IPS-18a (cell line): ENCODE results near the gene TSHZ2.

Source experiments
- H3K27ac ChIP-seq: one replicate; pipeline ENCODE4 v1.5.1; 2013; ENCODE audit warnings: low read length
- H3K27me3 ChIP-seq: one replicate; pipeline ENCODE4 v1.6.1; 2013; ENCODE audit warnings: mild to moderate bottlenecking, low read length; ENCODE audit not compliant: control insufficient read depth, insufficient read depth
- H3K36me3 ChIP-seq: one replicate; pipeline ENCODE4 v1.6.1; 2013; ENCODE audit warnings: low read depth, low read length; ENCODE audit not compliant: control insufficient read depth
- H3K4me1 ChIP-seq: one replicate; pipeline ENCODE4 v1.6.1; 2013; ENCODE audit warnings: low read depth, low read length; ENCODE audit not compliant: control insufficient read depth
- H3K4me3 ChIP-seq: one replicate; pipeline ENCODE4 v1.5.1; 2013; ENCODE audit warnings: low read length
- H3K9ac ChIP-seq: one replicate; pipeline ENCODE4 v1.6.1; 2013; ENCODE audit warnings: mild to moderate bottlenecking, low read length, moderate library complexity
- H3K9me3 ChIP-seq: one replicate; pipeline ENCODE4 v1.6.1; 2013; ENCODE audit warnings: low read depth, low read length; ENCODE audit not compliant: control insufficient read depth

TSHZ2 gene

DNA sequence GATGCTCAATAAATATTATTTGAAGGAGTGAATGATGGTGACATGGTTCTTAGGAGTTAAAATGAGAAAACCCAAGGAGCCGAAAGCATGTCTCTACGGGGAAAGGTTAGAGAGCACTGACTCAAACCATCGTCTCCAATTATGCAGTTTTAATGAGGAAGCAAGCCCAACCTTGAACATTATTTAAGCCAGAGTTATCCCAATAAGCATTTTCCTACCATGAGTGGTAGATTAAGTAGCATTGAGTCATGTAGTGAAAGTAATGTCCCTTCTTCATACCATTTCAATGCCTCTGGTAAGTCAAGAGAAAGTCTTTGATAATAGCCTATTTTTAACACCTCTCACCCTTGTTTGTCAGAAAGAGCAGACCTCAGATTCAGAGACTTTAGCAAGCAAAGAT is 13.5 kb downstream of the TSHZ2 start:
- no peaks in the 10 kb centered on the region for H3K36me3 ChIP-seq
- H3K9me3 ChIP-seq = no peaks in the 10 kb centered on the region
- H3K4me3 ChIP-seq = no peak overlapping the region
- H3K9ac ChIP-seq = no peak overlapping the region
- no peaks in the 10 kb centered on the region for H3K27me3 ChIP-seq
- H3K27ac ChIP-seq = no peak overlapping the region
- peaks cover 6% of the 10 kb centered on the region for H3K4me1 ChIP-seq

DNA sequence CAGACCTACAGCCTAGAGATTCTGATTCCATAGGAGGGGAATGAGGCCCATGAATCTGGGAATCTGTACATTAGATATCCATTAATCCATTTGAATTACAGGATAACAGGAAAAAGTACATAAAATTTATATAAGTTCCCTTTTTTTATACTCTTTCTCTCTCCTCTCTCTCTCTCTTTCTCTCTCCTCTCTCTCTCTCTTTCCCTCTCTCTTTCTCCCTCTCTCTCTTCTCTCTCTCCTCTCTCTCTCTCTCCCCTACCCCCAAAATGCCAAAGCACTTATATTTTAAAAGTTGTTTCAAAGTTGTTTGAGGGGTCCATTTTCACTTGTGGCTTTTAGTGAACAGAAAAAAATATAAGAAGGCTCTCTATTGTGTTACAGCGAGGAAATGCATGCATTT is 15.1 kb downstream of the TSHZ2 start:
- Histone ChIP-seq H3K27ac (no peak overlapping the region), H3K4me1 (peaks cover 6% of the 10 kb centered on the region), H3K9me3 (no peaks in the 10 kb centered on the region), H3K4me3 (no peak overlapping the region), H3K27me3 (no peaks in the 10 kb centered on the region), H3K36me3 (no peaks in the 10 kb centered on the region), H3K9ac (no peak overlapping the region)

DNA sequence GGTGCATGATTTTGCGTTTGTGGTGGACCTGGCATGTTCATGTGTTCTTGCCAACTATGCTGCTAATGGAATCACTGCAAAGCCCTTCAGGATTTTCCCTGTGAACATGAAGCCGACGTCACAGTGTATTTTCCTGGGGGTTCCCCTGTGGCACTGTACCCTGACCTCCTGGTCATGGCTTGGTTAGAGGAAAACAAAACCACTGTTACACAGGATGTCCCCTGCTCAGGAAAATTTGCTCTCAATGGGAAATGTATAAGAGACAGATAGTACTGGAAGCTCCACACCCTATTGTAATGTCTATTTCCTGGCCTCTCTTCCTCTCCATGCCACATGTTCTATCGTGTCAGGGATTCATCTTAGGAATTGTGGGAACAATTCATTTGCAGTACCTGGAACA is 19.7 kb downstream of the TSHZ2 start:
- no peaks in the 10 kb centered on the region for H3K36me3 ChIP-seq
- no peak overlapping the region for H3K27ac ChIP-seq
- no peak overlapping the region for H3K9ac ChIP-seq
- H3K4me1 ChIP-seq = no peaks in the 10 kb centered on the region
- H3K4me3 ChIP-seq = no peak overlapping the region
- no peaks in the 10 kb centered on the region for H3K27me3 ChIP-seq
- H3K9me3 ChIP-seq = no peaks in the 10 kb centered on the region

DNA sequence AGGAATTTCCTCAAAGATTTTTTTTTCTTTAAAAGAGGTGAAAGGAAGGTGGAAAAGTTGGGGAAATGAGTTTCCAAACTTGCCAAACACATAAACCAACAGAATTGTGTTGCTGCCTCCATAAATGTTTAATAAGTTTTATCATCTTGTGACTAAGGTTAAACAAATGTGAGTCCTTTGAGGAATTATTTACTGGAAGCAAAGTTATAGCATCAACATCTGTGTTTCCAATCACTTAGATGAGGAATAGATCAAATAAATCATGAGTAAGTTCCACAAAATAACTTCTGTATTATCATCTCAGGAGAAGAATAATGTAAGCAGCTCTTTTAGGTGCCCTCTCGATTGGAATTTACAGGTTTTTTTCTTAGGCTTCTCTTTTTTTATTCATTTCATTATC is 20.5 kb downstream of the TSHZ2 start:
- Histone ChIP-seq H3K4me3 (no peak overlapping the region), H3K36me3 (no peaks in the 10 kb centered on the region), H3K9ac (no peak overlapping the region), H3K9me3 (no peaks in the 10 kb centered on the region), H3K27ac (no peak overlapping the region), H3K27me3 (no peaks in the 10 kb centered on the region), H3K4me1 (no peaks in the 10 kb centered on the region)

DNA sequence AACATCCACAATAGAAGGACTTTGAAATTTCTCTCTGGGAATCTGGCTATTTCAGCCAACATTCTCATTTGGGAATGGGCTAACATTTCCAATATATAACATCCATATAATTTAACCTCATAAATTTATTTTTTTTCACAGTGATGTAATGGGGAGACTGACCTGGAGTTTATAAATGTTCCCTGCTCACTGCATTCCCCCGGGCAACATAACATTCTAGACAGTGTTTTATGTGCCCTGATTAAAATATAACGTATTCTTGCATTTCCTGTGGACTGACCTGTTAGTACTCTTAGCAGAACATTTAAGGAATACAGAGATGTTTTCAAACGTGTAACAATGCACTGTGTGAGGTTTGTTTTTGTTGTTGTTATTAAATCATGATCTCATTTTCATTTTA is 20.9 kb downstream of the TSHZ2 start:
- Histone ChIP-seq H3K9ac (no peak overlapping the region), H3K9me3 (no peaks in the 10 kb centered on the region), H3K4me1 (no peaks in the 10 kb centered on the region), H3K27me3 (no peaks in the 10 kb centered on the region), H3K27ac (no peak overlapping the region), H3K36me3 (no peaks in the 10 kb centered on the region), H3K4me3 (no peak overlapping the region)

DNA sequence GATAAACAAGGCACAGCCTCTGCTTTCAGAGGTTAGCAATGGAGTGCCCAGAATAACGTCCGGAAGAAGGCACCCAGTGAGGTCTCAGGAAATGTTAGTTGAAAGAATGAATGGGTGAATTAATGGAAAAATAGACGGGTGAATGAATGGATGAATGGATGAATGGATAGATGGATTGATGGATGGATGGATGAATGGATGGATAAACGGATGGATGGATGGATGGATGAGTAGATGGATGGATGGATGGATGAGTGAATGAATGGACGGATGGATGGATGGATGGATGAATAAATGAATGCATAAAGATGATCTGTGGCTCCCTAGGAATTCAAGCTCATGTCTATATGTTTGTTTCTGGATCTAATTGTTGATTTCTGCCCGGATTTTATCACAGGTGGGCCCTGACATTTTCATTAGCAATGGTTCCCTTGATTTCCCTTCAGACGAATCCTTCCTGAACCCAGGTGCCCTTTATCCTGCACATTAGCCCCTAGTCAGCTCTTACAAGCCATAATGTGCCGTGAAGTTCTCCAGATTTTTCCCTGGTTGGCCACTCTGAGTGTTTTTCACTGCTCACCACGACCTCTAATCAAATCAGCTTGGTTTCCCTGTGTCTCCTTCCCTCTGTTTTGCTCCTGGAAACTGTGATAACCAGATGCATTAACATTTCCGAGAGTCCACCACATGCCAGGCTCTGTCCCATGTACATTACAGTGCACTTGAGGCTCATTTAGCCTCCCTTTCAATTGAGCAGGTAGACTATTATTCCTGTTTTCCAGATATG is 22.2 kb downstream of the TSHZ2 start:
- Histone ChIP-seq H3K4me1 (no peaks in the 10 kb centered on the region), H3K9ac (no peak overlapping the region), H3K27me3 (no peaks in the 10 kb centered on the region), H3K27ac (no peak overlapping the region), H3K4me3 (no peak overlapping the region), H3K9me3 (no peaks in the 10 kb centered on the region), H3K36me3 (no peaks in the 10 kb centered on the region)

DNA sequence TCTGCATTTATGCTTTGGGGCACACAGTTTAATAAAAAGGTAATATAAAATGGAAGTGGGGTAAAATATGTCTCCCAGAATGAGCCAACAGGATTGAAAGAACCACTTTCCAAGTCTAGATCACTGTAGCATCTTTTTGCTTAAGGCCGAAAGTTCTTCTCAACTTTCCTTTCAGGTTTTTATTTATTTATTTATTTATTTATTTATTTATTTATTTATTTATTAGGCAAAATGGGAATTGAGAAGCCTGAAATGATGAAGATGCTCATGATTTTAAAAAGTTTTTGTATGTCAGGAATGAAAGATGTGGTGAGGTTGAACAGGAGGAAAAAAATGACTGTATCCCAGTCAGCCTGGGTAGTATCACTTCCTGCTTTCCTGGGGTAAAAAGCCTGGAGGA is 24.0 kb downstream of the TSHZ2 start:
- H3K36me3 ChIP-seq = no peaks in the 10 kb centered on the region
- no peaks in the 10 kb centered on the region for H3K9me3 ChIP-seq
- no peak overlapping the region for H3K9ac ChIP-seq
- H3K27ac ChIP-seq = no peak overlapping the region
- no peaks in the 10 kb centered on the region for H3K27me3 ChIP-seq
- H3K4me1 ChIP-seq = peaks cover 3% of the 10 kb centered on the region
- H3K4me3 ChIP-seq = no peak overlapping the region

DNA sequence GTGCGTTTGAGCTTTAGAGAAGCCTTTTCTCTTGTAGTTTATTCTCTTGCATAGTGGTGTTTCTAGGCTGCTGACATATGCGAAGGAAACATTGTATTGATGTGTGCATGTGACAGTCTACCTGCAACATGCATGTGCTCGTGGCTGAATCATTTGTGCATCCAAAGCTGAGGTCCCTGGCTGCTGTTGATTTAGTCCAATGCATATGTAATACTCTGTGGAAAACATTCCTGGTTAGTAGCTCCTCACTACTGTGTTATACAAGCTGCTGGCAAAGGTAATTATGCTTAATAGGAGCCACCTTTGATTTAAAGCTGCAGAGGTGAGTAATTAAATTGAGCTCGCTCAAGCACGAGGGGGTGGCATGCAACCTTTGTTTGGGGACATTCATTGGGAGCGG is 24.5 kb downstream of the TSHZ2 start:
- Histone ChIP-seq H3K4me3 (no peak overlapping the region), H3K36me3 (no peaks in the 10 kb centered on the region), H3K4me1 (peaks cover 8% of the 10 kb centered on the region), H3K9ac (no peak overlapping the region), H3K27me3 (no peaks in the 10 kb centered on the region), H3K27ac (no peak overlapping the region), H3K9me3 (no peaks in the 10 kb centered on the region)

DNA sequence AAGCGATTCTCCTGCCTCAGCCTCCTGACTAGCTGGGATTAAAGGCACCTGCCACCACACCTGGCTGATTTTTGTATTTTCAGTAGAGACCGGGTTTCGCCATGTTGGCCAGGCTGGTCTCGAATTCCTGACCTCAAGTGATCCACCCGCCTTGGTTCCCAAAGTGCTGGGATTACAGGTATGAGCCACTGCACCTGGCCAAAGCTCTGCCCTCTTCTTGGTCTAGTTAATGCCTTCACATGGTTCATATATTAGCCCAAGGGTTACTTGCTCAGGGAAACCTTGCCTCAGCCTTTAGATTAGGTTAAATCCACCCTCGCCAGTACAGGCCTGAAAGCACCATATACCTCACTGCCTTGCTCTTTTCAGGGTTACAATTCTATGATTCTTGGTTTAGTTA is 26.1 kb downstream of the TSHZ2 start:
- no peaks in the 10 kb centered on the region for H3K27me3 ChIP-seq
- no peaks in the 10 kb centered on the region for H3K9me3 ChIP-seq
- no peak overlapping the region for H3K9ac ChIP-seq
- peaks cover 9% of the 10 kb centered on the region for H3K4me1 ChIP-seq
- no peak overlapping the region for H3K4me3 ChIP-seq
- H3K36me3 ChIP-seq = no peaks in the 10 kb centered on the region
- no peak overlapping the region for H3K27ac ChIP-seq

DNA sequence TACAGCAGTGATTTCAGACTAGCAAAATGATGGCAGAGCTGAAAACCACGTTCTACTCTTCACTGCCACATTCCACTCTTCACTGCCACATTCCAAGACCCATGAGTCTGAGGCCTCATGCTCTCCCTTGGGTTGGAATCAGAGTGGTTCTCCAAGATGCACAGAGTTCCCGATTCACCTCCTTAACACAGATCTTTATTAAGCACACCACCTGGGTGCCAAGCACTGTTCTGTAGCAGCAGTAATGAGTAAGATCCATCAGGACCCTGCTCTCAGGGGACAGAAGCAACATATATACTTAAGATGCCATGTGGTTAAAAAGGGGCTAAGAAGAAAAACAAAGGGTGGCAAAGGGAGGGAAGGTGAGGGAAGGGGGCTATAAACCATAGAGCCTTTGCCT is 26.9 kb downstream of the TSHZ2 start:
- H3K4me1 ChIP-seq = peaks cover 9% of the 10 kb centered on the region
- no peak overlapping the region for H3K27ac ChIP-seq

DNA sequence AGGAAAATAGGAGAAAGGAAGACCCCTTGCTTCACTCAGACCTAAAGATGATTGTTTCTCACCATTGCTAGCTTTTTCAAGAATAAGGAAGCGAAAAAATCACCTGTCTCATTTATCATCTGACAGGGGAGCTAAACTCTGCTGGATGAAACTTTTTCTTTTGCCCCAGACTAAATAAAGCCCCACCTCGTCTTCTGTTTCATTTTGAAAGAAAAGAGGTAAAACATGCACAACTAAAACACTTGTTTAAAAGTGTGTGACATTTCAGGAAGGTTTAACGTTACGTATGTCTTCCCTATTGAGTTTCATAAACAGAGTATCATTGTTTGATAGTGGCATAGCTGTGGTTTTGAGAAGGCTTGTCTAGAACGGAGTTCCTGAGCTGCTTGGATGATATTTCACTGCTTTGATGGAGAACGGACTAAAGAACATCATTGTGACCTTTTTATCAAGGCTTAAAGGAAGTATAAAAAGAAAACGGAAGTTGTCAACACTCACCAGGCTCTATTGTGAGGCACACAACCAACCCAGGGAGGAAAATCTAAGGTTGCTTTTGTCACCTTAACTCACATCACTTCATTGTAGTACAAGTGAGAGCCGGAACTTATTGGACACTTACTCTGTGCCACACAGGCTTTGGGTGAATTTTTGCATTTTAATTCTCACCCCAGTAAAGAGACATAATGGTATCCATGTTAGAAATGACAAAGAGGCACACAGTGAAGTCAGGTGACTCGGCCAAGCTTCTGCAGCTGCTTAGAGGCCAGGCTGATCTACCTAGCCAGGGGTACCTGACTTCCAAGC is 29.5 kb downstream of the TSHZ2 start:
- no peak overlapping the region for H3K27ac ChIP-seq
- no peak overlapping the region for H3K9ac ChIP-seq
- no peaks in the 10 kb centered on the region for H3K9me3 ChIP-seq
- H3K4me3 ChIP-seq = no peak overlapping the region
- no peaks in the 10 kb centered on the region for H3K27me3 ChIP-seq
- H3K36me3 ChIP-seq = no peaks in the 10 kb centered on the region
- peaks cover 9% of the 10 kb centered on the region for H3K4me1 ChIP-seq

More for the DNA sequence above, 26.9 kb downstream of the TSHZ2 start:
- Histone ChIP-seq H3K27me3 (no peaks in the 10 kb centered on the region), H3K4me3 (no peak overlapping the region), H3K9me3 (no peaks in the 10 kb centered on the region), H3K9ac (no peak overlapping the region), H3K36me3 (no peaks in the 10 kb centered on the region)

DNA sequence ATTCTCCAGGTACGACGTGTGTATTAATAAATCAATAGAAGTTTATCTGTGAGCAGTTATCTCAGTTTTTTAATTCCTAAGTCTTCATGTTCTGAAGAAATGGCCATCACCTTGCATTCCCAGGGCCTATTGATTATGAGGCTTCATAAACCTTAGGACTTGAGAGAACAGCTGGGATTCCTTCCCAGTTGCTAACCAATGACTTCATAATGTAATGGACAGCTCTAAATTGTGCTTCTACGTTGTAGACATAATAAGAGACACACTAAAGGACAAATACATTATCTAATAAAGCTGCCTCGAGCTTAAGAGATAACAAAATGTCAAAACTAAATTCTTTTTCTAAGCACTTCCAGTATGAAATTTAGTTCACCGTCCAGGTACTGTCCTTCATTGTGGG is 30.6 kb downstream of the TSHZ2 start:
- Histone ChIP-seq H3K27me3 (no peaks in the 10 kb centered on the region), H3K9me3 (no peaks in the 10 kb centered on the region), H3K36me3 (no peaks in the 10 kb centered on the region), H3K9ac (no peak overlapping the region), H3K4me3 (no peak overlapping the region), H3K27ac (no peak overlapping the region), H3K4me1 (peaks cover 9% of the 10 kb centered on the region)
